Measurements from ENCODE around the gene PSMD10.

DNA sequence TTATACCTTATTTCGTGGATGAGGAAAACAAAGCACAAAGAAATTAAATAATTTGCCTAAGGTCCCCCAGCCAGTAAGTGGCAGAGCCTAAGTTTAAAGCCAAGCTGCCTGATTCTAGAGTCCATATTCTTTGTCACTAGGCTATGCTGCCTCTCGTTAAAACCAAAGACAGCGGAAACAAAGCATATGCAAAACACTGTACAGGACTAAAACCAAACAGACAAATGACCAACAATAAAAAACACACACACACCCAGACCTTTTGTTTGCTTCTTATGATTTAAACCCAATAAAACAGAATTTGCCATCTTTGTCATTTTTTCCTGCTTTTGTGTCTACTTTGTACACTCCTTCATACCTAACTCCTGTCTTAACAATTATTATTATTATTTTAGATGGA, 56.6 kb downstream of the PSMD10 start:
- no peak for TF ChIP-seq GATA3 (IDR thresholded peaks at IDR 0.05; ENCODE audit: low read depth, low read length)
- TF ChIP-seq GATA2 (IDR thresholded peaks at IDR 0.05; ENCODE audit: low read depth, low read length): no peak
